Measurements from ENCODE around the gene CDK5R2.

CDK5R2 gene

DNA sequence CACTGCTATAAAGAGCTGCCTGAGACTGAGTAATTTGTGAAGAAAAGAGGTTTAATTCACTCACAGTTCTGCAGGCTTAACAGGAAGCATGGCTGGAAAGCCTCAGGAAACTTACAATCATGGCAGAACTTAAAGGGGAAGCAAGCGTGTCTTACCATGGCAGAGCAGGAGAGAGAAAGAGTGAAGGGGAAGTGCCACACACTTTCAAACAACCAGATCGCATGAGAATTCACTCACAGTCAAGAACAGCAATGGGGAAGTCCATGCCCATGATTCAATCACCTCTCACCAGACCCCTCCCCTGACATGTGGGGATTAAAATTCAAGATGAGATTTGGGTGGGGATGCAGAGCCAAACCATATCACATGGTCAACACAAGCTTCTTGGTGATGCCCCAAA lies 34.7 kb upstream of the CDK5R2 start:
- no peak for TF ChIP-seq TOX (CRISPR knock-in tag; IDR thresholded peaks at IDR 0.05; ENCODE audit: borderline replicate concordance)
- TF ChIP-seq ZC3H10 (CRISPR knock-in tag; IDR thresholded peaks at IDR 0.05) = no peak
- TF ChIP-seq SNAI2 (CRISPR knock-in tag; IDR thresholded peaks at IDR 0.05) = no peak
- no peak for TF ChIP-seq ZFP30 (CRISPR knock-in tag; IDR thresholded peaks at IDR 0.05)
- TF ChIP-seq, protein P1, sequence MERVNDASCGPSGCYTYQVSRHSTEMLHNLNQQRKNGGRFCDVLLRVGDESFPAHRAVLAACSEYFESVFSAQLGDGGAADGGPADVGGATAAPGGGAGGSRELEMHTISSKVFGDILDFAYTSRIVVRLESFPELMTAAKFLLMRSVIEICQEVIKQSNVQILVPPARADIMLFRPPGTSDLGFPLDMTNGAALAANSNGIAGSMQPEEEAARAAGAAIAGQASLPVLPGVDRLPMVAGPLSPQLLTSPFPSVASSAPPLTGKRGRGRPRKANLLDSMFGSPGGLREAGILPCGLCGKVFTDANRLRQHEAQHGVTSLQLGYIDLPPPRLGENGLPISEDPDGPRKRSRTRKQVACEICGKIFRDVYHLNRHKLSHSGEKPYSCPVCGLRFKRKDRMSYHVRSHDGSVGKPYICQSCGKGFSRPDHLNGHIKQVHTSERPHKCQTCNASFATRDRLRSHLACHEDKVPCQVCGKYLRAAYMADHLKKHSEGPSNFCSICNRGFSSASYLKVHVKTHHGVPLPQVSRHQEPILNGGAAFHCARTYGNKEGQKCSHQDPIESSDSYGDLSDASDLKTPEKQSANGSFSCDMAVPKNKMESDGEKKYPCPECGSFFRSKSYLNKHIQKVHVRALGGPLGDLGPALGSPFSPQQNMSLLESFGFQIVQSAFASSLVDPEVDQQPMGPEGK (CRISPR knock-in tag; IDR thresholded peaks at IDR 0.05; ENCODE audit: borderline replicate concordance) = no peak
- TF ChIP-seq, protein P2, sequence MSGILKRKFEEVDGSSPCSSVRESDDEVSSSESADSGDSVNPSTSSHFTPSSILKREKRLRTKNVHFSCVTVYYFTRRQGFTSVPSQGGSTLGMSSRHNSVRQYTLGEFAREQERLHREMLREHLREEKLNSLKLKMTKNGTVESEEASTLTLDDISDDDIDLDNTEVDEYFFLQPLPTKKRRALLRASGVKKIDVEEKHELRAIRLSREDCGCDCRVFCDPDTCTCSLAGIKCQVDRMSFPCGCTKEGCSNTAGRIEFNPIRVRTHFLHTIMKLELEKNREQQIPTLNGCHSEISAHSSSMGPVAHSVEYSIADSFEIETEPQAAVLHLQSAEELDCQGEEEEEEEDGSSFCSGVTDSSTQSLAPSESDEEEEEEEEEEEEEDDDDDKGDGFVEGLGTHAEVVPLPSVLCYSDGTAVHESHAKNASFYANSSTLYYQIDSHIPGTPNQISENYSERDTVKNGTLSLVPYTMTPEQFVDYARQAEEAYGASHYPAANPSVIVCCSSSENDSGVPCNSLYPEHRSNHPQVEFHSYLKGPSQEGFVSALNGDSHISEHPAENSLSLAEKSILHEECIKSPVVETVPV (CRISPR knock-in tag; IDR thresholded peaks at IDR 0.05) = no peak
- no peak for TF ChIP-seq OSR1 (CRISPR knock-in tag; IDR thresholded peaks at IDR 0.05)
- TF ChIP-seq CSDC2 (CRISPR knock-in tag; IDR thresholded peaks at IDR 0.05) = no peak
- TF ChIP-seq ZNF565 (CRISPR knock-in tag; conservative IDR thresholded peaks at IDR 0.05; ENCODE audit: low read depth) = no peak
- TF ChIP-seq ESRRG (CRISPR knock-in tag; IDR thresholded peaks at IDR 0.05) = no peak
- no peak for ATAC-seq

DNA sequence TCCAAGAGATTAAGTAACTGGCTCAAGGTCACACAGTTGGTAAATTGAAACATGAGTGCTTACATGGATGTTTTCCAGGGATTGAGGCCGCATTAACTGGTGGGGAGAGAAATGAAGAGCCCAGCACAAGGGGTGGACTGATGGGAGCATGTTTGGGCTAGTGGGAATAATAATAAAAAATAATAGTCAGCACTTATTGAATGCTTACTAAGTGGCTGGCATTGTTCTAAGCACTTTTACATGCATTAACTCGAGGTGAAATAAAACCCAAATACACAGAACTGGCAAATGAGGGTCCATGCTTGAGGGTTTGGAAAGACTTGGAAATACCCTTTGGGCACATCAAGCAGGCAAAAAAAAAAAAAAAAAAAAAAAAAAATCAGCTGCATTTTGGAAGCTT lies 34.0 kb upstream of the CDK5R2 start:
- no peak for ATAC-seq
- TF ChIP-seq, protein P3, sequence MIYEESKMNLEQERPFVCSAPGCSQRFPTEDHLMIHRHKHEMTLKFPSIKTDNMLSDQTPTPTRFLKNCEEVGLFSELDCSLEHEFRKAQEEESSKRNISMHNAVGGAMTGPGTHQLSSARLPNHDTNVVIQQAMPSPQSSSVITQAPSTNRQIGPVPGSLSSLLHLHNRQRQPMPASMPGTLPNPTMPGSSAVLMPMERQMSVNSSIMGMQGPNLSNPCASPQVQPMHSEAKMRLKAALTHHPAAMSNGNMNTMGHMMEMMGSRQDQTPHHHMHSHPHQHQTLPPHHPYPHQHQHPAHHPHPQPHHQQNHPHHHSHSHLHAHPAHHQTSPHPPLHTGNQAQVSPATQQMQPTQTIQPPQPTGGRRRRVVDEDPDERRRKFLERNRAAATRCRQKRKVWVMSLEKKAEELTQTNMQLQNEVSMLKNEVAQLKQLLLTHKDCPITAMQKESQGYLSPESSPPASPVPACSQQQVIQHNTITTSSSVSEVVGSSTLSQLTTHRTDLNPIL (CRISPR knock-in tag; IDR thresholded peaks at IDR 0.05; ENCODE audit: low read depth) = no peak
- TF ChIP-seq ZNF565 (CRISPR knock-in tag; conservative IDR thresholded peaks at IDR 0.05; ENCODE audit: low read depth) = no peak
- no peak for TF ChIP-seq ISL1 (CRISPR knock-in tag; IDR thresholded peaks at IDR 0.05)
- no peak for TF ChIP-seq GLIS3 (CRISPR knock-in tag; IDR thresholded peaks at IDR 0.05)
- no peak for TF ChIP-seq TCF4 (CRISPR knock-in tag; IDR thresholded peaks at IDR 0.05; ENCODE audit: borderline replicate concordance)
- no peak for TF ChIP-seq CSDC2 (CRISPR knock-in tag; IDR thresholded peaks at IDR 0.05)
- TF ChIP-seq ESRRG (CRISPR knock-in tag; IDR thresholded peaks at IDR 0.05) = no peak
- TF ChIP-seq ZFP3 (CRISPR knock-in tag; IDR thresholded peaks at IDR 0.05) = no peak
- no peak for TF ChIP-seq ARNTL (CRISPR knock-in tag; IDR thresholded peaks at IDR 0.05; ENCODE audit: borderline replicate concordance, low read depth)
- no peak for TF ChIP-seq OSR1 (CRISPR knock-in tag; IDR thresholded peaks at IDR 0.05)

DNA sequence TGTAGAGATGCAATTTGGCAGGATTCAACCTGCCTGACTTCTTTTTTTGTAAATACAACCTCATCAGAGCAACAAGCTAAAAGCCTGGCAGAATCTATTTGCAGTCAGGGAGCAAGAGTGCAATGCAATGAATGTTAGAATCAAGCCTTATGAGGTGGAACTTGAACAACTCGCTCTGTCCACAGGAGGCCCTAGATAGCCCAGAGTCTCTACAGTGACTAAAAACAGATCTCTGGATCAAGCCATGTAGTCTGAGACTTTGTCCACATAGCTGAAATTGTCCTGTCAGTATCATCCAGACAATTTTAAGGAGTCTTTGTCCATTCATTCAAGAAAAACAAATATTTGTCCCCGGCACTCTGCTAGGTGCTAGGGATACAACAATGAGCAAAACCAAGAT lies 32.0 kb upstream of the CDK5R2 start:
- TF ChIP-seq CSDC2 (CRISPR knock-in tag; IDR thresholded peaks at IDR 0.05) (no peak), ZFP3 (CRISPR knock-in tag; IDR thresholded peaks at IDR 0.05) (no peak), ESRRG (CRISPR knock-in tag; IDR thresholded peaks at IDR 0.05) (no peak), GLIS3 (CRISPR knock-in tag; IDR thresholded peaks at IDR 0.05) (no peak), RARB (CRISPR knock-in tag; IDR thresholded peaks at IDR 0.05) (no peak), ZNF70 (CRISPR knock-in tag; IDR thresholded peaks at IDR 0.05) (no peak), OSR1 (CRISPR knock-in tag; IDR thresholded peaks at IDR 0.05) (no peak), BACH2 (CRISPR knock-in tag; IDR thresholded peaks at IDR 0.05; ENCODE audit: borderline replicate concordance) (no peak), PPARA (CRISPR knock-in tag; IDR thresholded peaks at IDR 0.05; ENCODE audit: borderline replicate concordance) (no peak), TCF4 (CRISPR knock-in tag; IDR thresholded peaks at IDR 0.05; ENCODE audit: borderline replicate concordance) (no peak), ZNF565 (CRISPR knock-in tag; conservative IDR thresholded peaks at IDR 0.05; ENCODE audit: low read depth) (no peak), SNAI2 (CRISPR knock-in tag; IDR thresholded peaks at IDR 0.05) (no peak), ZFP30 (CRISPR knock-in tag; IDR thresholded peaks at IDR 0.05) (no peak)
- TF ChIP-seq, protein P4, sequence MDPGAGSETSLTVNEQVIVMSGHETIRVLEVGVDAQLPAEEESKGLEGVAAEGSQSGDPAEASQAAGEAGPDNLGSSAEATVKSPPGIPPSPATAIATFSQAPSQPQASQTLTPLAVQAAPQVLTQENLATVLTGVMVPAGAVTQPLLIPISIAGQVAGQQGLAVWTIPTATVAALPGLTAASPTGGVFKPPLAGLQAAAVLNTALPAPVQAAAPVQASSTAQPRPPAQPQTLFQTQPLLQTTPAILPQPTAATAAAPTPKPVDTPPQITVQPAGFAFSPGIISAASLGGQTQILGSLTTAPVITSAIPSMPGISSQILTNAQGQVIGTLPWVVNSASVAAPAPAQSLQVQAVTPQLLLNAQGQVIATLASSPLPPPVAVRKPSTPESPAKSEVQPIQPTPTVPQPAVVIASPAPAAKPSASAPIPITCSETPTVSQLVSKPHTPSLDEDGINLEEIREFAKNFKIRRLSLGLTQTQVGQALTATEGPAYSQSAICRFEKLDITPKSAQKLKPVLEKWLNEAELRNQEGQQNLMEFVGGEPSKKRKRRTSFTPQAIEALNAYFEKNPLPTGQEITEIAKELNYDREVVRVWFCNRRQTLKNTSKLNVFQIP (CRISPR knock-in tag; IDR thresholded peaks at IDR 0.05; ENCODE audit: borderline replicate concordance, low read depth) = no peak
- TF ChIP-seq, protein P5, sequence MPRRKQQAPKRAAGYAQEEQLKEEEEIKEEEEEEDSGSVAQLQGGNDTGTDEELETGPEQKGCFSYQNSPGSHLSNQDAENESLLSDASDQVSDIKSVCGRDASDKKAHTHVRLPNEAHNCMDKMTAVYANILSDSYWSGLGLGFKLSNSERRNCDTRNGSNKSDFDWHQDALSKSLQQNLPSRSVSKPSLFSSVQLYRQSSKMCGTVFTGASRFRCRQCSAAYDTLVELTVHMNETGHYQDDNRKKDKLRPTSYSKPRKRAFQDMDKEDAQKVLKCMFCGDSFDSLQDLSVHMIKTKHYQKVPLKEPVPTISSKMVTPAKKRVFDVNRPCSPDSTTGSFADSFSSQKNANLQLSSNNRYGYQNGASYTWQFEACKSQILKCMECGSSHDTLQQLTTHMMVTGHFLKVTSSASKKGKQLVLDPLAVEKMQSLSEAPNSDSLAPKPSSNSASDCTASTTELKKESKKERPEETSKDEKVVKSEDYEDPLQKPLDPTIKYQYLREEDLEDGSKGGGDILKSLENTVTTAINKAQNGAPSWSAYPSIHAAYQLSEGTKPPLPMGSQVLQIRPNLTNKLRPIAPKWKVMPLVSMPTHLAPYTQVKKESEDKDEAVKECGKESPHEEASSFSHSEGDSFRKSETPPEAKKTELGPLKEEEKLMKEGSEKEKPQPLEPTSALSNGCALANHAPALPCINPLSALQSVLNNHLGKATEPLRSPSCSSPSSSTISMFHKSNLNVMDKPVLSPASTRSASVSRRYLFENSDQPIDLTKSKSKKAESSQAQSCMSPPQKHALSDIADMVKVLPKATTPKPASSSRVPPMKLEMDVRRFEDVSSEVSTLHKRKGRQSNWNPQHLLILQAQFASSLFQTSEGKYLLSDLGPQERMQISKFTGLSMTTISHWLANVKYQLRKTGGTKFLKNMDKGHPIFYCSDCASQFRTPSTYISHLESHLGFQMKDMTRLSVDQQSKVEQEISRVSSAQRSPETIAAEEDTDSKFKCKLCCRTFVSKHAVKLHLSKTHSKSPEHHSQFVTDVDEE (CRISPR knock-in tag; IDR thresholded peaks at IDR 0.05) = no peak
- TF ChIP-seq, protein P1 (CRISPR knock-in tag; IDR thresholded peaks at IDR 0.05; ENCODE audit: borderline replicate concordance) = no peak
- TF ChIP-seq, protein P2 (CRISPR knock-in tag; IDR thresholded peaks at IDR 0.05) = no peak

More for the DNA sequence above, 32.0 kb upstream of the CDK5R2 start:
- ATAC-seq = no peak
